Measurements from ENCODE around the gene ARRDC1. TPM values are rescaled to one million over a fixed set of nuclear protein-coding genes. Genes with fewer than 3 reads are reported as not detected.

Gene ARRDC1
- total RNA-seq, 4 donors from 2014 or later: 132 to 560 (median 370) TPM

- no peaks in the 10 kb centered on the region for H3K4me1 ChIP-seq
- intact Hi-C loops (cut with DNase I; ENCODE audit: low total_unique reads) (no loop called here), in situ Hi-C loops (cut with MboI; ENCODE audit: low pct_ligation_motif_present in 1 of 4, low pct_unique_long_range_greater_than_20kb in 1 of 4, low sequenced_read_pairs in 3 of 4) (no loop called here)
- no peaks in the 10 kb centered on the region for H3K9me3 ChIP-seq
- H3K27me3 ChIP-seq: no peaks in the 10 kb centered on the region
- no peak overlapping the region for H3K27ac ChIP-seq
- H3K4me3 ChIP-seq: no peak overlapping the region
- no peak for DNase-seq
- no peak for TF ChIP-seq POLR2AphosphoS5 (IDR thresholded peaks at IDR 0.05)
- TF ChIP-seq, protein P1, sequence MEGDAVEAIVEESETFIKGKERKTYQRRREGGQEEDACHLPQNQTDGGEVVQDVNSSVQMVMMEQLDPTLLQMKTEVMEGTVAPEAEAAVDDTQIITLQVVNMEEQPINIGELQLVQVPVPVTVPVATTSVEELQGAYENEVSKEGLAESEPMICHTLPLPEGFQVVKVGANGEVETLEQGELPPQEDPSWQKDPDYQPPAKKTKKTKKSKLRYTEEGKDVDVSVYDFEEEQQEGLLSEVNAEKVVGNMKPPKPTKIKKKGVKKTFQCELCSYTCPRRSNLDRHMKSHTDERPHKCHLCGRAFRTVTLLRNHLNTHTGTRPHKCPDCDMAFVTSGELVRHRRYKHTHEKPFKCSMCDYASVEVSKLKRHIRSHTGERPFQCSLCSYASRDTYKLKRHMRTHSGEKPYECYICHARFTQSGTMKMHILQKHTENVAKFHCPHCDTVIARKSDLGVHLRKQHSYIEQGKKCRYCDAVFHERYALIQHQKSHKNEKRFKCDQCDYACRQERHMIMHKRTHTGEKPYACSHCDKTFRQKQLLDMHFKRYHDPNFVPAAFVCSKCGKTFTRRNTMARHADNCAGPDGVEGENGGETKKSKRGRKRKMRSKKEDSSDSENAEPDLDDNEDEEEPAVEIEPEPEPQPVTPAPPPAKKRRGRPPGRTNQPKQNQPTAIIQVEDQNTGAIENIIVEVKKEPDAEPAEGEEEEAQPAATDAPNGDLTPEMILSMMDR (IDR thresholded peaks at IDR 0.05): no peak
- no peak for TF ChIP-seq POLR2A (IDR thresholded peaks at IDR 0.05)
- no peak for TF ChIP-seq EP300 (IDR thresholded peaks at IDR 0.05; ENCODE audit: low read depth)
- 100% methylated on average over 3 of the region's 3 CpGs; no CpG with 5 or more reads in 1 of the 2 donors for WGBS, 2 donors (ENCODE audit: low coverage in 1 of 2)
- H3K36me3 ChIP-seq: peaks cover 0 to 15% (median 4%) of the 10 kb centered on the region in 4 donors
These were observed 34.9 kb upstream of the ARRDC1 start for GRCh38 chr9:137570566-137570965.

GRCh38 chr9:137574192-137574591 is 31.3 kb upstream of the ARRDC1 start:
- in situ Hi-C loops (cut with MboI; ENCODE audit: low pct_ligation_motif_present in 1 of 4, low pct_unique_long_range_greater_than_20kb in 1 of 4, low sequenced_read_pairs in 3 of 4): no loop called here
- WGBS, 2 donors (ENCODE audit: low coverage in 1 of 2): 70 to 90% methylated on average over 2 to 10 of the region's 10 CpGs
- Histone ChIP-seq H3K4me1 (peaks cover 13 to 28% (median 23%) of the 10 kb centered on the region in 4 donors), H3K36me3 (peaks cover 0 to 15% (median 4%) of the 10 kb centered on the region in 4 donors), H3K9me3 (no peaks in the 10 kb centered on the region), H3K27ac (no peak overlapping the region), H3K4me3 (no peak overlapping the region), H3K27me3 (no peaks in the 10 kb centered on the region)
- intact Hi-C loops (cut with DNase I; ENCODE audit: low total_unique reads): no loop called here
- no peak for DNase-seq
- TF ChIP-seq POLR2AphosphoS5 (IDR thresholded peaks at IDR 0.05): no peak

DNA sequence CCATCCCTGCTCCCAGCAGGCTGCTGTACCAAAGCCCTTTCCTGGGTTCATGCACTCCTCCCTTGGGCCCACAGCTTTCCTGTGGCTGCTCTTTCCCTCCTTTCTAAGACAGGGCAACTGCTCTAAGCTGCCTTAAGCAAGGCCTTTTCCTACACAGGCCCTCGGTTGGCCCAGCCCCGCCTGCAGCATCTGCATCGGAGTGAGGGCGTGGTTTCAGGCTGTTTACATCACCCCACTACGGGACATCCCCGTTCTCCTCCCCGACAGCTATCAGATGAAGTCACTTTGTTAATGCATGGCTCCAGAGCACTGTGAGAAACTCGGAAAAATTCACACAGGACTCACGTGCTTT is 30.1 kb upstream of the ARRDC1 start:
- Histone ChIP-seq H3K27ac (no peak overlapping the region), H3K27me3 (no peaks in the 10 kb centered on the region), H3K4me3 (no peak overlapping the region), H3K4me1 (peaks cover 15 to 30% (median 25%) of the 10 kb centered on the region in 4 donors), H3K9me3 (no peaks in the 10 kb centered on the region), H3K36me3 (peaks cover 0 to 15% (median 4%) of the 10 kb centered on the region in 4 donors)
- 49 to 67% methylated on average over 4 to 9 of the region's 9 CpGs for WGBS, 2 donors (ENCODE audit: low coverage in 1 of 2)
- TF ChIP-seq POLR2A (IDR thresholded peaks at IDR 0.05) (no peak), EP300 (IDR thresholded peaks at IDR 0.05; ENCODE audit: low read depth) (no peak), POLR2AphosphoS5 (IDR thresholded peaks at IDR 0.05) (no peak)
- TF ChIP-seq, protein P1 (IDR thresholded peaks at IDR 0.05): no peak
- in situ Hi-C loops (cut with MboI; ENCODE audit: low pct_ligation_motif_present in 1 of 4, low pct_unique_long_range_greater_than_20kb in 1 of 4, low sequenced_read_pairs in 3 of 4) (no loop called here), intact Hi-C loops (cut with DNase I; ENCODE audit: low total_unique reads) (loop anchor here (5.0 kb wide), 1 partner anchor 42 kb away; the partner anchor contains the start of gene EHMT1)
- DNase-seq: no peak

GRCh38 chr9:137575716-137576411 is 29.6 kb upstream of the ARRDC1 start:
- in situ Hi-C loops (cut with MboI; ENCODE audit: low pct_ligation_motif_present in 1 of 4, low pct_unique_long_range_greater_than_20kb in 1 of 4, low sequenced_read_pairs in 3 of 4): no loop called here
- Histone ChIP-seq H3K9me3 (no peaks in the 10 kb centered on the region), H3K27me3 (no peaks in the 10 kb centered on the region), H3K36me3 (peaks cover 0 to 15% (median 4%) of the 10 kb centered on the region in 4 donors), H3K4me3 (no peak overlapping the region), H3K27ac (no peak overlapping the region), H3K4me1 (peaks cover 15 to 30% (median 25%) of the 10 kb centered on the region in 4 donors)
- WGBS, 2 donors (ENCODE audit: low coverage in 1 of 2): 73 to 95% methylated on average over 7 to 12 of the region's 12 CpGs
- intact Hi-C loops (cut with DNase I; ENCODE audit: low total_unique reads): loop anchor here (5.0 kb wide), 1 partner anchor 41 kb away; the partner anchor contains the start of gene EHMT1
- TF ChIP-seq, protein P1 (IDR thresholded peaks at IDR 0.05): no peak
- TF ChIP-seq POLR2AphosphoS5 (IDR thresholded peaks at IDR 0.05) (no peak), POLR2A (IDR thresholded peaks at IDR 0.05) (no peak), EP300 (IDR thresholded peaks at IDR 0.05; ENCODE audit: low read depth) (no peak)
- no peak for DNase-seq
